Stimulated activated CD4-positive, alpha-beta T cell treated with anti-CD3 and anti-CD28 coated beads, Interleukin-2, amount 100 ng/mL, for 48 hours (primary cell): ENCODE results near the gene SLC4A5.
"Not testable (repeated sequence)": the region's sequence is repeated elsewhere in the genome, so short reads cannot be mapped to it uniquely, and the experiment has no call there.

Experiments
- DNase-seq, 2 donors: peaks; one replicate each; pipeline ENCODE4 v3.0.0-alpha.2; 2020

Gene SLC4A5

DNA sequence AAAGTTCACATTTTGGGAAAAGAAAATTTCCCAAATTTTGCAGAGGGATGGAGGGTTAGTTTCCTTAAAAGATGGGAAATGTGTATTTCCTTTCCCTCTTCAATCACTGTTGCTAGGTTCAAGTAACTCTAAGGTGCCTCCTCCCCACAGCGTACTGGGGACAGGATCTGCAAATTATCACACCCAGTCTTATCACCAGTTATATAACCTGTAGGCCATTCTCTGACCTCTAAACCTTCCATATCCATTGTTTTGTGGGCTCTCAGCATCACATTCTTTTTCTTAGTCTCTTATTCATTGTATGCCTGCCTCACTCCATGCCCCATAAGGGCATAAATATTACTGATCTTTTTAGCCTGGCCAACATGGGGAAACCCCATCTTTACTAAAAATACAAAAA is 148.4 kb downstream of the SLC4A5 start:
- no peak for DNase-seq

DNA sequence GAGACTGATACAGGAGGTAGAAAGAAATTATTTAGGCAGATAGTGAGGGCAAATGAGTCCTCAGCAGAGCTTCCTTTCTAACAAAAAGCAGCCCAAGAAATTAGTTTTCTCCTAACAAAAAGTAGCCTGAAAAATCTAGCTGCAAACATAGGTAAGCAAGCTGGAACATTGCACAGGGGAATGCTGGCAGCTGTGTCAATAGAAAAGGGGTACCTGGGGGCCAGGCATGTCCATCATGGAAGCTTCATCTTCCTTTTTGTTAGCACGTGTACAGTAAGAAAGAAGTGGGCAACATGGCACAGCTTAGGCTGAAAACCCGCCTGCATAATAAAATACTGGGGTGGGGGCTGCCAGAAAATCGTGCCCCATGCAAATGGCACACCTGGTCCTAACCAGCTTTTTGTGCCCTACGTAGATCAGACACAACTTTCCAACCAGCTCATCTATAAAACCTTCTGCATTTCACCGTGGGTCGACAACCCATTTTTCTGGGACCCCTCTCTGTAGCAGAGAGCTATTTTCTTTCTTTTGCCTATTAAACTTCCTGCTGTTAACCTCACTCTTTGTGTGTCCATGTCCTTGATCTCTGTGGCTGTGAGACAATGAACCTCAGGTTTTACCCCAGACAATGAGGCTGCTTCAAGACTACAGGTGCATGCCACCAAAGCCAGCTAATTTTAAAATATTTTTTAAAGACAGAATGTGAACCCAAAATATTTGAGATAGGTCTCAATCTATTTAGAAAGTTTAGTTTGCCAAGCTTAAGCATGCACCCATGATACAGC is 151.4 kb downstream of the SLC4A5 start:
- DNase-seq: no peak

DNA sequence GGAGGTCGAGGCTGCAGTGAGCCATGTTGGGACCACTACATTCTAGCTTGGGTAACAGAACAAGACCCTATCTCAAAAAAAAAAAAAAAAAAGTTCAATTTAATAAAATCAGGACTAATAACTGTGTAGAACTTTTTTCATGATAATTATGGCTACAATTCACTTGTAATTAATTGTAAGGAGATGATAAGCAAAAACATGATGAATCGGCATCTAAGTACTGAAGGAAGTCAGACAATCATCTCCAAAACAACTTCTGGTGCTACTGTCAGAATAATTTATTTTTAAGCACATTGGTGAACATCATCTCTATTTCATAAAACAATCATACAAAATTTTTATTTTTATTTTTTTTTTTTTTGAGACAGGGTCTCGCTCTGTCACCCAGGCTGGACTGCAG is 154.5 kb downstream of the SLC4A5 start:
- DNase-seq: no peak

DNA sequence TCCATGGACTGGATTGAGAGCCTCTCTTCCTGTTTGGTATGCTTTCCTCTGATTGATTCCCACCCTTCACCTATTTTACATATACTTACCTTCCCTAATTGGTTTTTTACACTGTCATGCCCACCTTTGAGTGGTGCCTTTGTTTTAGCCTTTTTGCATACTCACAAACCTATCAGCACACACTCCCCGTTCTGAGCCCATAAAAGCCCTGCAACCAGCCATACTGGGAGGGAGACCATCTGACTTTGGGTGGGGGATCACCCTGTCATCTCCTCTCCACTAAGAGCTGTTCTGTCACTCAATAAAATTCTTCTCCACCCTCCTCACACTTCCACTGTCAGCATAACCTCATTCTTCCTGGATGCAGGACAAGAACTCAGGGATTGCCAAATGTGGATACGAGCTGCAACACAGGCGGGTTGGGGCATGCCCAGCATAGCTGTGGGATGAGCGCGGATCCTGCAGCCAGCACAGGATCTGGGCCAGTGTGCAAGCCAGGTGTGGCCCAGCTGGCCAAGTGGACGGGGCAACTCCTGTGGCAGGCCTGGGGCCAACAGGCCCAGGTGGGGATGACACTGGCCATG is 155.1 kb downstream of the SLC4A5 start:
- DNase-seq: no peak

DNA sequence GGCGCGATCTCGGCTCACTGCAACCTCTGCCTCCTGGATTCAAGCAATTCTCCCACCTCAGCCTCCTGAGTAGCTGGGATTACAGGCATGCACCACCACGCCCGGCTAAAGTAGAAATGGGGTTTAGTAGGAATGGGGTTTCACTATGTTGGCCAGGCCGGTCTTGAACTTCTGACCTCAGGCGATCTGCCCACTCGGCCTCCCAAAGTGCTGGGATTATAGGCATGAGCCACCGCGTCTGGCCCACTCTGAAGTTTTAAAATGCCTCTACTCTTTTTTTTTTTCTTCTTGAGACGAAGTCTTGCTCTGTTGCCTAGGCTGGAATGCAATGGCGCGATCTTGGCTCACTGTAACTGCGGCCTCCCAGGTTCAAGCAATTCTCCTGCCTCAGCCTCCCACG is 156.5 kb downstream of the SLC4A5 start:
- not testable (repeated sequence) for DNase-seq

DNA sequence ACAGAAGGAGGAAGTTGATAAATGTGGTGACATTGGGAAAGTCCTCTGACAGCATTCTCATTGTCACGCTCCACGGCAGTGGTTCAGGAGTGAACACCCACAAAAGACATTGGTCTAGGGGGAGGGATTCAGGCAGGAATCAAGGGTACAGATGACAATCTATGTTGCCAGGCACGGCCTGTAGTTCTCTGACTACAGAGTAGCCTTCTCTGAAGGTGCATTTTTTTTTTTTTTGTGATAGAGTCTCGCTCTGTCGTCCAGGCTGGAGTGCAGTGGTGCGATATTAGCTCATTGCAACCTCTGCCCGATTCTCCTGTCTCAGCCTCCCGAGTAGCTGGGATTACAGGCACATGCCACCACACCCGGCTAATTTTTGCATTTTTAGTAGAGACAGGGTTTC is 157.2 kb downstream of the SLC4A5 start:
- DNase-seq: peak in 1 of 2 donors; percentile 26

DNA sequence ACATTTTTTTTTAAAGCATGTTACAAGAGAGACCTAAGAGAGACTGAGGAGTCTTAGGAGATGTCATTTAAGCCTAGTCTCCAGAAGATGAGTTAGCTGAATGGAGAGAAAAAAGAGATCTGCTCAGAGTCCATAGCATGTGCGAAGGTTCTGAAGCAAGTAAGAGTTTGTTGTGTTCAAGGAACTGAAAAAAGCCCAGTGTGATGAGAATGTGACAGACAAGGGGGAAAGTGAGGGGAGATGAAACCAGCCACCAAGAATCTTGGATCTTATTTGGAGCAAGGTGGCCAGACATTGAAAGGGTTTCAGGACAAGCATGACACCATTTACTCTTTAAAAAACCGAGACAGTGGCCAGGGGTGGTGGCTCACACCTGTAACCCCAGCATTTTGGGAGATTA is 159.3 kb downstream of the SLC4A5 start:
- no peak for DNase-seq

DNA sequence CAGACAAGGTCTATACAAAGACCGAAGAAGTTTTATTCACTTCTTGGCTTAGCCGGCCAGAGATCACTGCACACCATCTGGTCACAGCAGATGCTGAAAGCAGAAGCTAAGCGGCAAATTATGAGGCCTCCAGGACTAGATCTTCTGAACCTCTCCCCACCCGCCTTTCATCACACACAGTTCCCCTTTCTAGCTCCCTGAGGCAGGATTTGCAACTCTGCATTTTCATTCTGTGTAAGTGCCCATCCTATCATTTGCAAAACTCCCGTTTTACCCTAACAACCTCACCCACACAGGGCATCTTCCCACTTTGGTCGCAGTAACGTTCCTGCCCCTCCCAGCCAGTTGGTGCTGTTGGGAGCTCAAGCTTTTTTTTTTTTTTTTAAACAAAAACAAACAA is 161.5 kb downstream of the SLC4A5 start:
- no peak for DNase-seq

DNA sequence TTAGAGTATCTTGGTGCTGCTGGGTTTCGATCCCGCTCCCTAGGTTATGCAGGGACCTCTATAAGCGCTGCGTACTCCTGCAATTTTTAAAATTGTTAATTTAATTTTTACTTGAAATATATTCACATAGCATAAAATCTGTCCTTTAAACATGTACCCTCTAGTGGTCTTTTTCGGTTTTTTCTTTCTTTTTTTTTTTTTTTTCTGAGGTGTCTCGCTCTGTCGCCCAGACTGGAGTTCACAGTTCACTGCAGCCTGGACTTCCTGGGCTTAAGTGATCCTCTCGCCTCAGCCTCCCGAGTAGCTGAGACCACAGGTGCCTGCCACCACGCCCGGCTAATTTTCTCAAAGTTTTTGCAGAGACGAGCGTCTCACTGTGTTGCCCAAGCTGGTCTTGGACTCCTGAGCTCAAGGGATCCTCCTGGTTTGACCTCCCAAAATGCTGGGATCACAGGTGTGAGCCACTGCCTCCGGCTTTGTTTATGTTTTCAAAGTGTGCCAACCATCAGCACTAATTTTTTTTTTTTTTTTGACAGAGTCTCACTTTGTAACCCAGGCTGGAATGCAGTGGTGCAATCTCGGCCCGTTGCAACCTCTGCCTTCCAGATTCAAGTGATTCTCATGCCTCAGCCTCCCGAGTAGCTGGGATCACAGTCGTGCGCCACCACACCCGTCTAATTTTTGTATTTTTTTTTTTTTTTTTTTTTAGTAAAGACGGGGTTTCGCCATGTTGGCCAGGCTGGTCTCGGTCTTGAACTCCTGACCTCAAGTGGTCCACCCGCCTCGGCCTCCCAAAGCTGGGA is 164.0 kb downstream of the SLC4A5 start:
- no peak for DNase-seq

DNA sequence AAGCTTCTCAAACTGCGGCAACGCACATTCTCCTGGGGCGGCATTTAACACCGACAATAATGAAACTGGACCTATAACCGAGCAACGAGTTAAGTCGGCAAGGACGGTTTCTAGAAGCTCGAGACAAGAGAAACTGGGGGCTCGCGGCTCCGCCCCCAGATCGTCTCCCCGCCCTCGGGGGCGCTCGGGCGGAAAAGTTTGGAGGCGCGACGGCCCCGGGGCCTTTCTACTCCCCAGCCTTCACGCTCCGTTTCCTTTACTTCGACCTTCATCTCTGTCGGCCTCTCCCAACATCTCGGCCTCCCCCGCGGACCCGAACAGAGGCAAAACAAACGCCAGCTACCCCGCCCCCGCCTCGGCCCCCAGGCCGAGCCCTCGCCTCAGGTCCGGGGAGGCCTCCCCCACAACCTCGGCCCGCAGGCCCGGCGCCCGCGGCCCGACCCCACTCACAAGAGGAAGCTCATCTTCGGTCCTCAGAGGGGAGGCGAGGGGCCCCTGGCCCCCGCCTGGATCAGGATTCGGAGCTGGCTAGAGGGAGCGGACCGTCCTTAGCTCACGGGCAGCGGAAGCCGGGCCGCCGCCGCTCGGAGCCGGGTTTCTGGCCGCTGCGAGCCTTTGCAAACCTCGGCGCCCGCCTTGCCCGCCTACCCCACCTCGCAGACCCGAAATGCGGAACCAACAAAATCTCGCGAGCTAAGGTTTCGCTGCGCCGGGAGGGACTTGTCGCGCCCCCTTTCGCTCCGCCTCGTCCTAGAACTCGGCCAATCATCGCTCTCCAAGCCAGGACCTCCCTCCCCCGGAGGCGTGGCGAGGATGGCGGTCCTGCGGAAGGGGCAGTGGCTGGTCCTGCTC is 164.8 kb downstream of the SLC4A5 start, which contains the start of gene MOB1A:
Gene MOB1A (minus strand): TSS at position 669 of the 852 bp plus-strand sequence. CDS start 205 bp downstream, at position 464.
- peak; percentile 95 to 97 for DNase-seq

DNA sequence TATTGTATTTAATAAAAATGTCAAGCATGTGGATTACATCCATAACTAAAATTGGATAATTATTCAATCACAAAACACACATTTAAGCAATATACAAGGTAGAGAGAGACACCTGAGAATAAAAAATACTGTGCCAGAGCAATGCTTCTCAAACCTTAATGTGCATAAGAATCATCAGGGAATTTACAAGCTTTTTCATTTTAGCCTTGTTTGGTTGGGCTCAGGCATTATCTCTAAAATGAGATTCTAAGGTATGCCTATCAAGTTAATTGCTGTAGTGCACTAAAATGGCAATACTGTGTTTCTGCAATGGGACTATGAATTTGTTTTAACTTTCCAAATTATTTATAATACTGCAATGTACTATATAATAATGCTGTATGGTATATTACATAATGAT is 165.5 kb downstream of the SLC4A5 start:
- no peak for DNase-seq

DNA sequence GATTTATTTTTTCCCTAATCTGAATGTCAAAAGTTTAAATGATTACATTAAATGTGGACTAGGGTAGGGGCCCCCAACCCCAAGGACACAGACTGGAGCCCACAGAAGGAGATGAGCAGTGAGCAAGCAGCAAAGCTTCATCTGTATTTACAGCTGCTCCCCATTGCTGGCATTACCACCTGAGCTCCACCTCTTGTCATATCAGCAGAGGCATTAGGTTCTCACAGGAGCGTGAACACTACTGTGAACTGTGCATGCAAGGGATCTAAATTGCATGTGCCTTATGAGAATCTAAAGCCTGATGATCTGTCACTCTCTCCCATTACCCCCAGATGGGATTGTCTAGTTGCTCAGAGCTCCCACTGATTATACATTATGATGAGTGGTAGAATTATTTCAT is 168.3 kb downstream of the SLC4A5 start:
- DNase-seq: no peak

DNA sequence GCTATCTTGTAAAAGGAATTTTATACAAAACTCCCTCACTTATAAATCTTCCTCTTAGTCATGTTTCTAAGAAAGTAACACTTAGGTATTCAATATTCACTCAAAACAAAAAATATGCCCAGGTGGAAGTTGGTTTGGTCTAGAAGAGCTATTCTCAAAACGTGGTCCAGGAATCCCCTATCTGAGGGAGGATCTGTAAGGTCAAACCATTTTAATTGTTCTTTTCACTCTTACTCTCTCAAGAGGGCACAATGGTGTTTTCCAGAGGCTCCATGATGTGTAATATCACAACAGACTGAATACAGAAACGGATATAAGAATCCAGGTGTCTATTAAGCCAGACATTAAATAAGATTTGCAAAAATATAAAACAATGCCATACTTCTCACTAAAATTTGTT is 174.5 kb downstream of the SLC4A5 start:
- DNase-seq: no peak
